ENCODE results near the gene ZAP70. TPM values are rescaled to one million over a fixed set of nuclear protein-coding genes. Genes with fewer than 3 reads are reported as not detected.
A peak's percentile ranks its signal among the peaks of the same experiment; 100 is the strongest.

Gene ZAP70
- polyA plus RNA-seq, 1 donor = 3.4 TPM

GRCh38 chr2:97716695-97717612, 3.6 kb downstream of the ZAP70 start:
- DNase-seq (ENCODE audit: low read depth) = no peak

GRCh38 chr2:97717613-97717995, 4.2 kb downstream of the ZAP70 start:
- DNase-seq (ENCODE audit: low read depth) = no peak

GRCh38 chr2:97718051-97718882, 4.9 kb downstream of the ZAP70 start:
- no peak for DNase-seq (ENCODE audit: low read depth)

GRCh38 chr2:97718942-97719341, 5.6 kb downstream of the ZAP70 start:
- no peak for DNase-seq (ENCODE audit: low read depth)

- DNase-seq (ENCODE audit: low read depth) = no peak
Observed at GRCh38 chr2:97719362-97720155, 6.2 kb downstream of the ZAP70 start.

GRCh38 chr2:97720746-97721145, 7.4 kb downstream of the ZAP70 start:
- no peak for DNase-seq (ENCODE audit: low read depth)

GRCh38 chr2:97722227-97722626, 8.9 kb downstream of the ZAP70 start:
- no peak for DNase-seq (ENCODE audit: low read depth)

GRCh38 chr2:97723156-97724072, 10.0 kb downstream of the ZAP70 start:
- DNase-seq (ENCODE audit: low read depth) = no peak

- DNase-seq (ENCODE audit: low read depth) = no peak
Observed at GRCh38 chr2:97724073-97724410, 10.7 kb downstream of the ZAP70 start.

GRCh38 chr2:97724501-97724900, 11.1 kb downstream of the ZAP70 start:
- no peak for DNase-seq (ENCODE audit: low read depth)

- DNase-seq (ENCODE audit: low read depth) = no peak
Observed at GRCh38 chr2:97724946-97725688, 11.7 kb downstream of the ZAP70 start.

GRCh38 chr2:97726261-97727064, 13.1 kb downstream of the ZAP70 start:
- no peak for DNase-seq (ENCODE audit: low read depth)

GRCh38 chr2:97727296-97727695, 13.9 kb downstream of the ZAP70 start:
- no peak for DNase-seq (ENCODE audit: low read depth)

- DNase-seq (ENCODE audit: low read depth) = peak; percentile 28
Observed at GRCh38 chr2:97728091-97728731, 14.8 kb downstream of the ZAP70 start.

GRCh38 chr2:97730245-97730644, 16.9 kb downstream of the ZAP70 start:
- DNase-seq (ENCODE audit: low read depth) = no peak

- DNase-seq (ENCODE audit: low read depth) = no peak
Observed at GRCh38 chr2:97731274-97732020, 18.1 kb downstream of the ZAP70 start.

- DNase-seq (ENCODE audit: low read depth) = no peak
Observed at GRCh38 chr2:97732436-97733340, 19.3 kb downstream of the ZAP70 start.

Measured in forelimb muscle (tissue), 1 donor.